ENCODE measurements around the gene ELF4.

- TF ChIP-seq, protein P1, sequence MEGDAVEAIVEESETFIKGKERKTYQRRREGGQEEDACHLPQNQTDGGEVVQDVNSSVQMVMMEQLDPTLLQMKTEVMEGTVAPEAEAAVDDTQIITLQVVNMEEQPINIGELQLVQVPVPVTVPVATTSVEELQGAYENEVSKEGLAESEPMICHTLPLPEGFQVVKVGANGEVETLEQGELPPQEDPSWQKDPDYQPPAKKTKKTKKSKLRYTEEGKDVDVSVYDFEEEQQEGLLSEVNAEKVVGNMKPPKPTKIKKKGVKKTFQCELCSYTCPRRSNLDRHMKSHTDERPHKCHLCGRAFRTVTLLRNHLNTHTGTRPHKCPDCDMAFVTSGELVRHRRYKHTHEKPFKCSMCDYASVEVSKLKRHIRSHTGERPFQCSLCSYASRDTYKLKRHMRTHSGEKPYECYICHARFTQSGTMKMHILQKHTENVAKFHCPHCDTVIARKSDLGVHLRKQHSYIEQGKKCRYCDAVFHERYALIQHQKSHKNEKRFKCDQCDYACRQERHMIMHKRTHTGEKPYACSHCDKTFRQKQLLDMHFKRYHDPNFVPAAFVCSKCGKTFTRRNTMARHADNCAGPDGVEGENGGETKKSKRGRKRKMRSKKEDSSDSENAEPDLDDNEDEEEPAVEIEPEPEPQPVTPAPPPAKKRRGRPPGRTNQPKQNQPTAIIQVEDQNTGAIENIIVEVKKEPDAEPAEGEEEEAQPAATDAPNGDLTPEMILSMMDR (IDR thresholded peaks at IDR 0.05) = no peak
- no peak for TF ChIP-seq POLR2A (IDR thresholded peaks at IDR 0.05)
These were observed 27.8 kb downstream of the ELF4 start for GRCh38 chrX:130082244-130083106.

Data from thyroid gland (tissue), 4 donors.